Measurements from ENCODE around the gene WDR86. TPM values are rescaled to one million over a fixed set of nuclear protein-coding genes. Genes with fewer than 3 reads are reported as not detected.

Gene WDR86
- total RNA-seq, 1 experiment from 2014 or later: 8.1 TPM

DNA sequence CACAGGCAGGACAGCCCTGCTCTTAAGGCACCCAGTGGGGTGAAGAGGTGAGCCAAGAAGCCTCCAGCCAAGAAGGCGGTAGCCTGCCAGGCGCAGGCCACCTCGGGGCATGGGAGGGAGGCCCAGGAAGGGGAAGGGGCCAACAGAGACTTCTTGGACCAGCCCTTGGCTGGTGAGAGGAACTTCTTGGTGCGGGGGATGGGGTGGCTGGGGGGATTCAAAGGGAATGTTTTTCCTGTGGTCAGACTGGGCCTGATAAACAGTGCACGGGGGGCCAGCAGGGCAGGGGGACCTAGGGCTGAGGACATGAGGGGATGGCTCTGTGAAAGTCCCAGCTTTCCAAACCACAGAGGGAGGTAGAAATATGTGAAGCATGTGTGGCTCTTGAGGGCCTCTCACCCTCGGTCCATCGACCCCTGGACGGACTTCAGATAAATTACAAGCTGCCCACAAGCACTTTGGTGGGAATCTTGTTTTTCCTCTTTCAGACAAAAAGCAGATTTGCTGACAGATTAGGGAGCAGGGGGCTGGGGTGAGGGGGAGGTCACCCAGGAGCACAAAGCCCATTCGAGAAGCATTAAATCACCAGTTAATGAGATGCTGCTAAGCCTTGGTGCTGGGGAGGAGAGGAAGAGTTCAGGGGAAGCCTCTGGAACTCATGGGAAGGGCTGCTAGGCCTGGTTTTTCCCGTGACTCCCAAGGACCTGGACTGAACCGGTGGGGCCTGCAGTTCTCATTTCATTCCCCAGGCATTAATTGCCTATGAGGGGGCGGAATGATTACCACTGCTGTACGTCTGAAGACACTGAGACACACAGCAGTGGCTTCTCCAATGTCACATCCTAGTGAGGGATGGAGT lies 18.8 kb upstream of the WDR86 start:
- H3K4me3 Mint-ChIP-seq: peak overlapping the region in 1 of 2 experiments; percentile 51; a peak in 1 of 5 replicates

More for the DNA sequence above, 18.8 kb upstream of the WDR86 start:
- H3K9me3 Mint-ChIP-seq: no peaks in the 10 kb centered on the region
- Histone ChIP-seq H2AFZ (ENCODE audit: low read length) (no peak overlapping the region), H3K4me1 (ENCODE audit: insufficient read depth, low read length) (peaks cover 3% of the 10 kb centered on the region; the same call in 1 of the 2 replicates), H2BK120ac (ENCODE audit: low read depth, low read length, poor library complexity, severe bottlenecking) (no peak overlapping the region), H2AK5ac (ENCODE audit: insufficient read length, low read length) (no peak overlapping the region), H3K9me3 (ENCODE audit: control insufficient read depth, low read depth, low read length) (no peaks in the 10 kb centered on the region), H2BK15ac (ENCODE audit: low read depth, low read length) (no peak overlapping the region), H3K79me1 (ENCODE audit: insufficient read depth, low read depth, low read length, poor library complexity, severe bottlenecking) (no peaks in the 10 kb centered on the region), H4K5ac (ENCODE audit: insufficient read length, low read depth, low read length) (no peak overlapping the region), H3K23ac (ENCODE audit: insufficient read length, low read depth, low read length) (no peak overlapping the region), H4K8ac (replicated peaks; ENCODE audit: insufficient read length, low read depth, low read length) (no peak overlapping the region), H3K56ac (ENCODE audit: insufficient read length, low read depth, low read length) (no peak overlapping the region), H2BK20ac (ENCODE audit: low read depth, low read length, poor library complexity, severe bottlenecking) (no peak overlapping the region), H3K23me2 (ENCODE audit: insufficient read length, low read depth, low read length, poor library complexity, severe bottlenecking) (no peaks in the 10 kb centered on the region), H3K4me2 (ENCODE audit: insufficient read depth, insufficient read length, low read length) (no peak overlapping the region), H3K27me3 (ENCODE audit: insufficient read depth, low read length) (no peaks in the 10 kb centered on the region), H2BK5ac (ENCODE audit: insufficient read length, low read length) (no peak overlapping the region), H3K79me2 (ENCODE audit: insufficient read depth, low read length) (no peaks in the 10 kb centered on the region), H4K20me1 (ENCODE audit: control insufficient read depth, insufficient read depth, insufficient read length) (no peaks in the 10 kb centered on the region), H3T11ph (ENCODE audit: low read length) (no peak overlapping the region), H3K4ac (ENCODE audit: low read depth, low read length) (no peak overlapping the region), H4K91ac (ENCODE audit: insufficient read length, low read depth, low read length) (no peak overlapping the region), H2BK12ac (ENCODE audit: insufficient read length, low read depth, low read length) (no peak overlapping the region), H3K9ac (ENCODE audit: extremely low read depth, insufficient read length, low read length) (no peak overlapping the region), H3K18ac (ENCODE audit: insufficient read length, low read depth, low read length) (no peak overlapping the region), H3K27ac (ENCODE audit: insufficient read length, low read depth, low read length) (no peak overlapping the region), H3K14ac (ENCODE audit: insufficient read depth, low read length) (no peak overlapping the region)
- H3K36me3 Mint-ChIP-seq (ENCODE audit: insufficient read depth in 1 of 3, low read depth in 3 of 3): no peaks in the 10 kb centered on the region; a peak in 1 of 7 replicates
- TF ChIP-seq, protein P1, sequence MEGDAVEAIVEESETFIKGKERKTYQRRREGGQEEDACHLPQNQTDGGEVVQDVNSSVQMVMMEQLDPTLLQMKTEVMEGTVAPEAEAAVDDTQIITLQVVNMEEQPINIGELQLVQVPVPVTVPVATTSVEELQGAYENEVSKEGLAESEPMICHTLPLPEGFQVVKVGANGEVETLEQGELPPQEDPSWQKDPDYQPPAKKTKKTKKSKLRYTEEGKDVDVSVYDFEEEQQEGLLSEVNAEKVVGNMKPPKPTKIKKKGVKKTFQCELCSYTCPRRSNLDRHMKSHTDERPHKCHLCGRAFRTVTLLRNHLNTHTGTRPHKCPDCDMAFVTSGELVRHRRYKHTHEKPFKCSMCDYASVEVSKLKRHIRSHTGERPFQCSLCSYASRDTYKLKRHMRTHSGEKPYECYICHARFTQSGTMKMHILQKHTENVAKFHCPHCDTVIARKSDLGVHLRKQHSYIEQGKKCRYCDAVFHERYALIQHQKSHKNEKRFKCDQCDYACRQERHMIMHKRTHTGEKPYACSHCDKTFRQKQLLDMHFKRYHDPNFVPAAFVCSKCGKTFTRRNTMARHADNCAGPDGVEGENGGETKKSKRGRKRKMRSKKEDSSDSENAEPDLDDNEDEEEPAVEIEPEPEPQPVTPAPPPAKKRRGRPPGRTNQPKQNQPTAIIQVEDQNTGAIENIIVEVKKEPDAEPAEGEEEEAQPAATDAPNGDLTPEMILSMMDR (conservative IDR thresholded peaks at IDR 0.05): no peak
- H3K4me1 Mint-ChIP-seq: peaks cover 33 to 41% of the 10 kb centered on the region in 2 experiments
- peak overlapping the region in 2 of 3 experiments; percentile 55 to 82; a peak in 2 of 7 replicates for H3K27ac Mint-ChIP-seq
- WGBS (ENCODE audit: extremely low coverage, insufficient read length, low lambda C conversion rate): no CpG with 5 or more reads among the region's 13 CpGs
- peaks cover 10% of the 10 kb centered on the region for H3K27me3 Mint-ChIP-seq (ENCODE audit: low read depth)
- no peak for DNase-seq
